HG02970 (cell line): ENCODE results near the gene TMF1.

Experiments used
- ATAC-seq: cut with Tn5 transposase; IDR thresholded peaks from one replicate; pipeline ENCODE4 v1.9.1; 2021; ENCODE audit warnings: mild to moderate bottlenecking, moderate library complexity, moderate number of reproducible peaks; ENCODE audit not compliant: unreplicated experiment, low FRiP score

TMF1 gene

GRCh38 chr3:69080233-69080920 lies 28.2 kb upstream of the TMF1 start, which contains the start of gene UBA3:
Gene UBA3 (minus strand): TSS chr3:69080365. CDS start chr3:69080353, 12 bp downstream.
- ATAC-seq: peak; percentile 60

DNA sequence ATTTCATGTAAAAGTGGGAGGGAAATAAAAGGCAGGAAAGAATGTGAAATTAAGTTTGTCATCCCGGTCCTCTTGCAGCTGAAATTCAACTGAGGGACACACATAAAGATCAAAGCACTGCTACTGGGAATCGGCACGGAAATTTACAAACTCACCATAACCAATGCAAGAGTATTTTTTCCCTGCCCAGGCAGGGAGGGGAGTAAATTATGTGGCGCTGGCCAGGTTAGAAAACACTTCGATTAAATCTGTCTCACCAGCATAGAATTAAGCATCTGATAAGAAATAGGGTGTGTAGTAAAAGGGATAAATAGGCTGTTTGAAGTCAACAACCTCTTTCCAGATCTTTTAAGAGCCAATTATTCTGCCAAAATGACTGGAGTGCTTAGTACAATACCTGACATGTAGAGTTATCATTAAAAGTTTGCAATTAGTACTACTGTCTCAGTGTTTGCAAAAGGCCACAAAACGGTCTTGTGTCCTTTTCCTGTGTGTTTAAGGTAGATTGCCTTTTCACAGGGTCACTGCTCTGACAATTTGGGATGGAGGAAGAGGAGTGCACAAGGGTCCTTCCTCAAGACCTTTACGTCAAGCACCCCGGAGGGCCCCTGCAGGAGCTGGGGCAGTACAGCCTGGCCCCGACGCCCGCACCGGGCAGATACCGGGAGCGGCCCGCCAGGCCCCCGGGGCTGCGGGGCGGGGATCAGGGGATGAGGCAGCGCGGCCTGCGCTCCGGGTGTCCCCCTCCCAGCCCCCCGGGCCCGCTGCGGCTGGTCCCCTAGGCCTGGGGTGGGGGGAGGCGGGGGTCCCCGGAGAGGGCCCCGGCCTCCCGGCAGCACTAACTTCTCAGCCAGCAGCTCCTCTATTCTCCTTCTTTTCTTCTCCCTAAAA lies 27.4 kb upstream of the TMF1 start:
- no peak for ATAC-seq

- ATAC-seq: no peak
Measured at GRCh38 chr3:69072928-69073327, 20.8 kb upstream of the TMF1 start.

DNA sequence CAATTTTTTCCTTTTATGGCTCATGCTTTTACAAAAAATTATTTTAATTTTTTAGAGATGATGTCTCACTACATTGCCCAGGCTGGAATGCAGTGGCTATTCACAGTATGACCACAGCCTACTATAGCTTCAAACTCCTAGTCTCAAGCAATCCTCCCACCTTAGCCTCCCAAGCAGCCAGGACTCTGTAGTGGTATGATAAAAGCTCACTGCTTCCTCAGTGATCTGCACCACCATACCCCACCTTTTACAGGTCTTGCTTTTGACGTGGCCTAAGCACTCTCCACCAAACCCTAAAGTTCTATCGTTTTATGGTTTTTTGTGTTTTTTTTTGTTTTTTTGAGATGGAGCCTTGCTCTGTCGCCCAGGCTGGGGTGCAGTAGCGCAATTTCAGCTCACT lies 14.0 kb upstream of the TMF1 start:
- ATAC-seq: no peak

DNA sequence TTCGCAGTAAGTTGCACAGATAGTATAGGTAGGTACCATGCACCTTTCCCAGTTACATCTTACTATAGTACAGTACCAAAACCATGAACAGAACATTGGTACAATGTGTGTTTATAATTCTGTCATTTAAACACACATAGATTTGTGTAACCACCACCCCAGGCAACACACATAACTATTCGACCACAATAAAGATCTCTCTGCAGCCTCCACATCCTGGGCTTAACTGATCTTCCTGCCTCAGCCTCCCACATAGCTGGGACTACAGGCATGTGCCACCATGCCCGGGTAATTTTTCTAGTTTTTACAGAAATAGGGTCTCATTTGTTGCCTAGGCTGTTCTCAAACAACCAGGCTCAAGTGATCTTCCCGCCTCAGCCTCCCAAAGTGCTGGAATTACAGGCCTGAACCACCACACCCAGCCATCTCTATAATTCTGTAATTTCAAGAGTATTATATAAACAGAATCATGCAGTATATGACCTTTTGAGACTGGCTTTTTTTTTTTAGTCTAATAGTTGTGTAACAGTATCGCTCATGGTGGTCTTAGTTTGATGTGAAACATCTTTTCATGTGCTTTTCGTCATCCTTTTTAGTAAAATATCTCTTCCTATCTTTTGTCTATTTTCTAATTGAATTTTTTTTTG lies 13.3 kb upstream of the TMF1 start:
- ATAC-seq: no peak

DNA sequence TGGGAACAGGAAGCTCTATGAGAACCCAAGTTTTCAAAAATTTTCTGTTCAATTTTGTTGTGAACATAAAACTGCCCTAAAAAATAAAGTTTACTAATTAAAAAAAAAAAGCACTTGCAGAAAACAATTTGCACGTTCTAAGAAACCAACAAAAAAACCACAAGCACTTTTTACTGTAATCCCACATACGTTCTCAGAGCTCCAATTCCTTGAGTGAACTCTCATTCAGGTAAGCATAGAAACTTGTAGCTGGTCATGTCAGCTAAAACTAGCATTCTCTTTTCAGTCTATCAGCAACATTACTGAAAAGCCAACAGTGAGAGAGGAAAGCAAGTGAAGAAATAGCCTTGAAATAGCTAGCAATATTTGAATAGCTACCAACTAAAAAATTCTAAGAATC lies 11.5 kb upstream of the TMF1 start:
- ATAC-seq: no peak

DNA sequence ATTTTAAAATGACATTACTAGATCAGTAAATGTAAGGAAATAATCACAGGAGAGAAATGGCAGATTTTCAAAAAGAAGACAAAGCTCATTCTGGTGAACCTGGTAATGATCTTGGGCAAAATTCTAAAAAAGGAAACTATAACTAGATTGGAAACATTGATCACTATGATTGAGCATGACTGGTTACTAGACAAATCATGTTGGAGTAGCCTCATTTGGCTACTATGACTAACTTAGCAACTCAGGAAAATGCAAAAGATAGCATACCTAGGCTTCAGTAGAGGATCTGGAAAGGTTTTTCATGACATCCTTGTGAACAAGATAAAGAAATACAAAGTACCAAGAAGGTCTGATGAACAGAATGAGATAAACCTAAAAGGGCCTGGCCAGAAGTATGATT lies 7.6 kb upstream of the TMF1 start:
- no peak for ATAC-seq

DNA sequence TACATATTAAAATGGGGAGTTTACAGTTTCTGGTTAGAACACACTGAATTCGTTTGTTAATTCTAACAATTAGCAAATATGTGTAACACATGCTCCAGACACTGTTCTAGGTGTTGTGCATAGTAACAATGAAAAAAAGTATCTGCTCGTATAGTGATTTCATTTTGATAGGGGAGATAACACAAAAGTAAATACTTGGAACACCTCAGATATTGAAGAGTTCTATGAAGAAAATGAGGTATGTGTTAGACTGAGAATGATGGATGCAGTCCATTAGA lies 6.8 kb upstream of the TMF1 start:
- ATAC-seq: no peak

DNA sequence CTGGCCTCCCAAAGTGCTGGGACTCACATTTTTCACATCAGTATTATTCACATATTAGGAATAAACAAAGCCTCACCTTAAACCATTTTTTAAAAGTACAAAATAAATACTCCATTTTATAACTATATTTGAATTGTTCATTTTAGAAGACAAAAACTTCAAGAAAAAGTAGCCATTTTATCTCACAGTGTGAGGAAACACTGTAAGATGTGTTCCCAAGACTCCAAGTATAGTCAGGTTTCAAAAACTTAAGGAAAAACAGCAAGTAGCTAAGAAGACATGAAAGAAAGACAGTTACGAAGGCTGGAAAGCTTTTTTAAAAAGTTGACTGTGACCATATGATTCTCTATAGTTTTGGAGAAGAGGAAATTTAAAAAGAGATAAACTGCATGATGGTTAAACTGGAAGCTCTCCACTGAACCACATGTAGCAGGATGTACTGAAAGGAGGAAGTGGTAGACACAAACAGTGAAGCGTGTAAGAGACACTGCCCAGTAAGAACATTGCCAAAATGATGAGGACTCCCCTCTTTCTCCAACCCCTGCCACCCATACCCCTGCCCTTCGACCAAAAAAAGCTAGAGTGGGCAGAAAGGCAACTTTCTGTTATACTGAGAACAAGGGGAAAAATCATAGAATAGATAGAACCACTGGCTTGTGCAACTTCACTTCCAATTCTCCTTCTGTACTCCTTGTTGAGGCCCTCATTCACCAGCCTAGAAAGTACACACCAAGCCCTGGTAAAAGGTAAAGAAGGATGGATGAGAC lies 6.2 kb upstream of the TMF1 start:
- ATAC-seq: peak; percentile 55

DNA sequence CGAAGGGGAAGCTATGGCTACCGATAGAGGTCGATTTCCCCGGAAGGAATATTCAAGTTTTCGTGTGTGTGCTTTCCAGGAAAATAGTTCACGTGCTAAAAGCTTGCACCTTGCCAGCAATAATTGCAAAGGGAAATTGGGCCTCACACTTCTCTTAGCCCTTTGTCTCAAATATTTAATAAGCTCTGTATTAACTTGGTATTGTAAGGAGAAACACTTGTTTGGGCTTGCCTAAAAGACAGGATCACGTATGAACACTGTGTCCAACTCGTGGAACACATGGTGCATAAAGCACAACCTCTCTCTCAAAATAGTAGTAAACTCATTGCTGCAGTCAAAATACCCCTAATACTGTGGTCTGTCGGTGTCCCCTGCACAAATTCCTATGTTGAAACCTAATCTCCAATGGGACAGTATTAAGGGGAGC lies 352 bp upstream of the TMF1 start:
- ATAC-seq: no peak

DNA sequence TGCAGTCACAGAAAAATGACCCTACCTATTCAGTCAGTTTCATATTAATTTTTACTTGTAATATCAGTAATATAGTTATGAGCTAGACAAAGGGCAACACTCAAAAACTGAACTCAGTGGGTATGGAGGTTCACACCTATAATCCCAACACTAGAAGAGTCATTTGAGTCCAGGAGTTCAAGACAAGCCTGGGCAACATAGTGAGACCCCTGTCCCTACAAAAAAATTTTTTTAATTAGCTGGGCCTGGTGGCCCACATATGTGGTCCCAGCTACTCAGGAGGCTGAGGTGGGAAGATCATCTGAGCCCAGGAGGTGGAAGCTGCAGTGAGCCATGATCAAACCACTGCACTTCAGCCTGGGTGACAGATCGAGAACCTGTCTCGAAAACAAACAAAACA lies 3.1 kb downstream of the TMF1 start:
- no peak for ATAC-seq

DNA sequence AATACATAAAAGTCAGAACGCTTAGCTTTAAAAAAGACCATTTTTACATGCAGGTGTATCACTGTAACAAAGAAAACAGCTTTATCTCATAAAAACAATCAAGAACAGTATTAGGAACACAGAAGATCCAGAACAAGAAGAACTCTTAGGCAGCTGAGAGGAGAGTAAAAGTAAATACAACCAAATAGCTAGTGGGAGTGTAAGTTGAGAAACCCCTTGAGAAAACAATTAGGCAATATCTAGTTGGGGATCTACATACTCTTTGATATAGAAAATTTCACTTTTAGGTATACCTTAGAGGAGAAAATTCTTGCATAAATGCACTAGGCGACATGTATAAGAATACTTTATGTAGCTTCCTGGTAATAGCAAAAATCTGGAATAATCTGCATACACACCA lies 7.5 kb downstream of the TMF1 start:
- ATAC-seq: no peak

GRCh38 chr3:69033470-69033869 lies 18.7 kb downstream of the TMF1 start:
- no peak for ATAC-seq

GRCh38 chr3:69032737-69033136 lies 19.4 kb downstream of the TMF1 start:
- no peak for ATAC-seq

DNA sequence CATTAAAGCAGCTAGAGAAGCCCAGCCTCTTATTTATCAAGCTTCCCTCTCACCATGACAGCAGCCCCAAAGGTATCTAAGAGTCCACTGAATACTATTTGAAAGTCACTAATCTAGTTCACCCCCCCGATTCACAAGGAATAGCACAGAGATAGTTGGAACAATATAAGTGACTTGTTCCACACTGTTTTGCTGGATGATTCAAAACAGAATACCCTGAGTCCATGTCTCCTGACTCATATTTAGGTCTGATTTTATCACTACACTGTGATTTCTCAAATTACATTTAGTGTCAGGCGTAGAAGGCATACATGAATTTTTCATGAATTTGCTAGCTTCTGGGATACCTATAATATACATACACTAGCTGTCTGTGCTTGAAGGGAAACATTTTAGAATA lies 20.0 kb downstream of the TMF1 start:
- ATAC-seq: no peak

DNA sequence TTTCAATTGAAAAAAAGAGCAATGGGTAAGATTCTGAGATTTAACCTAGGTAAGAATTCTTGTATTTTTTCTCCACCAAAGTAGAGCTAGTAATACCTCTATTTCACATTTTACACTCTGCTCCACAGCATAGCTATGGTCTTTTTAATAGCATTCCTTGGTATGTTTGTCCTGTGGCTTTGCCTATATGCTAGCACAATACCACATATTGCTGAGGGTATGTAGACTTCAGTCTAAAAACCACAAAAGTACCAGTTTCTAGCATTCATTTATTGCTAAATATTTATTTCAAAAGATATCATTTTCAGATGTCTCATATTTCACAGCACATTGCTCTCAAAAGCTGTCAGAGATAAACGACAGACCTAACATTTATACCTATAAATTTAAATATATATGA lies 20.5 kb downstream of the TMF1 start:
- no peak for ATAC-seq

DNA sequence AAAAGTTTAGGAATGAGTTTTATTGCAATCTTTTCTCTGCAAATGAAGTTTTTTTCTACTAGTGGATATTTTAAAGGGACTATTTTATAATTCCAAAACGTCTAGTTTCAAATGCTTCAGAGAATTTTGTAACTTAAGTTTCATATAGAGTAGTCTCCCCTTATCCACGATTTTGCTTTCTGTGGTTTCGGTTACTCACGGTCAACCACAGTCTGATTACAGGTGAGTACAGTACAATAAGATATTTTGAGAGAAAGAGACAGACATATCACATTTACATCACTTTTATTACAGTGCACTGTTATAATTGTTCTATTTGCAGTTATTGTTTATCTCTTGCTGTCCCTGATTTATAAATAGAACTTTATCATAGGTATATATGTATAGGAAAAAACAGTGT lies 31.3 kb downstream of the TMF1 start:
- no peak for ATAC-seq

DNA sequence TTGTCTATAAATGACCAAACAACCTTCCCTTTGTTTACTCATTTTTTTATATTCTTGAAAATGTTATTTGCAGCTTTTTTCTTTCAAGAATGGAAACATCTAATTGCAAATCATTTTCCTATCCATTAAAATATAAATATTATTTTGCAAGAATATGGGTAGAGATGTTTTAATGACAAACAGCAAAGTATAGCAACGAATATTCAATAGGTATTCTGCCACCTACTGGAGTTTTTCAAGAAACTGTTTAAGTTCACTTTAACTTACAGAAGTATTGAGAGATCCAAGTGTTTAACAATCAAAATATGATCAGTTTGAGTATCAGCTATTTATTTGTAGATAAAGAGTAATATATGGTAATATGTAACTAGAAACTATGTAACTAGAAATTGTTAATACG lies 31.7 kb downstream of the TMF1 start:
- no peak for ATAC-seq

- ATAC-seq: no peak
Measured at GRCh38 chr3:69016901-69017300, 35.2 kb downstream of the TMF1 start.

DNA sequence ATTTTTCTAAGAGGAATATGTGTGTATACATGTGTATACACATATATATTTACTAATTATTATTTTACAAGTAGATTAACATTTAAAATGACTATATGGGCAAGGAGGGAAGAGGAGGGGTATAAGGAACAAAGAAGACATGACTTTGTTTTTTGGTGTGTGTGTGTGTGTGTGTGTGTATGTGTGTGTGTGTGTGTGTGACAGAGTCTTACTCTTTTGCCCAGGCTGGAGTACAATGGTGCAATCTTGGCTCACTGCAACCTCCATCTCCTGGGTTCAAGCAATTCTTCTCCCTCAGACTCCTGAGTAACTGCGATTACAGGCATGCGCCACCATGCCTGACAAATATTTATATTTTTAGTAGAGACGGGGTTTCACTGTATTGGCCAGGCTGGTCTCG lies 36.0 kb downstream of the TMF1 start:
- no peak for ATAC-seq

DNA sequence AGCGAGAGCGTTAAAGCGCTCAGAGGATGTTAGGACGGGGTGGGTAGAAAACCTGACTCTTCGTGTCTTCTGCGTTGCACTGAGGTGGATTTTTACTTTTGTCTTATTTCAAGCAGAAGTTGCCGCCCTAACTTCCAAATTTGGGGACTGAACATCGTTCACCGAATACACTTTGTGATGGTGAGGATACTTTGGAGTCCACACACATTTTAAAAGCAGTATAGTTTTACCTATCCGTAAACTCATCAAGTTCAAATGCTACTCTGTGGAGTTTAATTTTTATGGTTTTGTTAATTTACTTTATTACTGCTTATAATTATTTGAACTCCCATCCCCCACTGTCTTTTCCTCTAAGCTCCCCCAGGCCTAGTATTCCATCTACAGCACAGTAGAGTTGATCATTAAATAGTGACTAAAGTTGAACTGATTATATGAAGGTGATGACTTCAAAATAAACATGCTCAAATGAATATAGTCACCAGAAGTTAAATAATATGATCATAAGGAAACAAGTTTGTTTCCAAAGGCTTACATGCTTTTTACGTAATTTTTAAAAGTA lies 38.0 kb downstream of the TMF1 start:
- ATAC-seq: no peak
